SK-N-SH treated with all-trans-retinoic acid at 6 μM for 48 hours (cell line): ENCODE results near the gene TDRD12.

Experiments
- ARNTL ChIP-seq: fragments of 450-650 bp; formaldehyde crosslinking; IDR thresholded peaks from 2 replicates; pipeline ENCODE4 v1.5.0; 2020; ENCODE audit warnings: low read depth, mild to moderate bottlenecking, moderate library complexity, borderline replicate concordance
- CREB5 ChIP-seq: fragments of 250-450 bp; sonication (Bioruptor Pico); IDR thresholded peaks from 2 replicates; pipeline ENCODE4 v1.5.1; 2020; ENCODE audit warnings: low read depth, mild to moderate bottlenecking, moderate library complexity
- CSDC2 ChIP-seq: fragments of 250-450 bp; sonication (Bioruptor Pico); IDR thresholded peaks from 2 replicates; pipeline ENCODE4 v1.5.0; 2020; ENCODE audit warnings: mild to moderate bottlenecking, moderate library complexity
- ISL1 ChIP-seq: fragments of 250-450 bp; sonication (Bioruptor Pico); IDR thresholded peaks from 2 replicates; pipeline ENCODE4 v2.1.2; 2022; ENCODE audit warnings: mild to moderate bottlenecking, moderate library complexity
- PATZ1 ChIP-seq: fragments of 250-450 bp; sonication (Bioruptor Pico); IDR thresholded peaks from 2 replicates; pipeline ENCODE4 v1.8.0; 2020; ENCODE audit warnings: mild to moderate bottlenecking, moderate library complexity, borderline replicate concordance
- PPARA ChIP-seq: fragments of 250-450 bp; sonication (Bioruptor Pico); IDR thresholded peaks from 2 replicates; pipeline ENCODE4 v1.5.0; 2020; ENCODE audit warnings: mild to moderate bottlenecking, borderline replicate concordance
- SNAI2 ChIP-seq: fragments of 250-450 bp; sonication (Bioruptor Pico); IDR thresholded peaks from 2 replicates; pipeline ENCODE4 v1.5.0; 2020; ENCODE audit warnings: mild to moderate bottlenecking, moderate library complexity
- TCF4 ChIP-seq: fragments of 250-450 bp; sonication (Bioruptor Pico); IDR thresholded peaks from 2 replicates; pipeline ENCODE4 v1.8.0; 2021; ENCODE audit warnings: mild to moderate bottlenecking, moderate library complexity, borderline replicate concordance
- TOX ChIP-seq: fragments of 250-450 bp; sonication (Bioruptor Pico); IDR thresholded peaks from 2 replicates; pipeline ENCODE4 v1.8.0; 2021; ENCODE audit warnings: mild to moderate bottlenecking, moderate library complexity, borderline replicate concordance
- ZC3H10 ChIP-seq: fragments of 250-450 bp; sonication (Bioruptor Pico); IDR thresholded peaks from 2 replicates; pipeline ENCODE4 v1.5.1; 2021; ENCODE audit warnings: mild to moderate bottlenecking, moderate library complexity
- ZFP3 ChIP-seq: fragments of 250-450 bp; sonication (Bioruptor Pico); IDR thresholded peaks from 2 replicates; pipeline ENCODE4 v1.5.0; 2020; ENCODE audit warnings: mild to moderate bottlenecking, moderate library complexity
- ZNF565 ChIP-seq: fragments of 450-650 bp; formaldehyde crosslinking; conservative IDR thresholded peaks from 2 replicates; pipeline ENCODE4 v1.5.0; 2020; ENCODE audit warnings: low read depth, mild to moderate bottlenecking, moderate library complexity
- TF ChIP-seq, protein P1 (sequence below): fragments of 250-450 bp; sonication (Bioruptor Pico); IDR thresholded peaks from 2 replicates; pipeline ENCODE4 v1.5.1; 2021; ENCODE audit warnings: mild to moderate bottlenecking, moderate library complexity

GRCh38 chr19:32702010-32702409 lies 17.6 kb upstream of the TDRD12 start:
- TF ChIP-seq ARNTL (no peak), ZNF565 (no peak), ZC3H10 (CRISPR knock-in tag) (no peak), CSDC2 (CRISPR knock-in tag) (no peak), TCF4 (CRISPR knock-in tag) (peak; percentile 62; the same call in 1 of the 2 replicates), SNAI2 (CRISPR knock-in tag) (peak; percentile 82; the same call in 1 of the 2 replicates), ISL1 (CRISPR knock-in tag) (peak; percentile 75), TOX (CRISPR knock-in tag) (no peak), ZFP3 (CRISPR knock-in tag) (no peak), PATZ1 (CRISPR knock-in tag) (no peak), PPARA (CRISPR knock-in tag) (no peak), CREB5 (CRISPR knock-in tag) (no peak)
- TF ChIP-seq, protein P1, sequence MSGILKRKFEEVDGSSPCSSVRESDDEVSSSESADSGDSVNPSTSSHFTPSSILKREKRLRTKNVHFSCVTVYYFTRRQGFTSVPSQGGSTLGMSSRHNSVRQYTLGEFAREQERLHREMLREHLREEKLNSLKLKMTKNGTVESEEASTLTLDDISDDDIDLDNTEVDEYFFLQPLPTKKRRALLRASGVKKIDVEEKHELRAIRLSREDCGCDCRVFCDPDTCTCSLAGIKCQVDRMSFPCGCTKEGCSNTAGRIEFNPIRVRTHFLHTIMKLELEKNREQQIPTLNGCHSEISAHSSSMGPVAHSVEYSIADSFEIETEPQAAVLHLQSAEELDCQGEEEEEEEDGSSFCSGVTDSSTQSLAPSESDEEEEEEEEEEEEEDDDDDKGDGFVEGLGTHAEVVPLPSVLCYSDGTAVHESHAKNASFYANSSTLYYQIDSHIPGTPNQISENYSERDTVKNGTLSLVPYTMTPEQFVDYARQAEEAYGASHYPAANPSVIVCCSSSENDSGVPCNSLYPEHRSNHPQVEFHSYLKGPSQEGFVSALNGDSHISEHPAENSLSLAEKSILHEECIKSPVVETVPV (CRISPR knock-in tag): no peak
